ENCODE results near the gene SLMAP.
"Not testable (repeated sequence)": the region's sequence is repeated elsewhere in the genome, so short reads cannot be mapped to it uniquely, and the experiment has no call there.

DNA sequence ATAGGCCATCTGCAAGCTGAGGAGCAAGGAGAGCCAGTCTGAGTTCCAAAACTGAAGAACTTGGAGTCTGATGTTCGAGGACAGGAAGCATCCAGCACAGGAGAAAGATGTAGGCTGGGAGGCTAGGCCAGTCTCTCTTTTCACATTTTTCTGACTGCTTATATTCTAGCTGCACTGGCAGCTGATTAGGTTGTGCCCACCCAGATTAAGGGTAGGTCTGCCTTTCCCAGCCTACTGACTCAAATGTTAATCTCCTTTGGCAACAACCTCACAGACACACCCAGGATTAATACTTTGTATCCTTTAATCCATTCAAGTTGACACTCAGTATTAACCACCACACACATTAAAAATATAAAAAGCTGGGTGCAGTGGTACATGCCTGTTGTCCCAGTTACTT lies 113.0 kb downstream of the SLMAP start:
- TF ChIP-seq POLR2AphosphoS5 (IDR thresholded peaks at IDR 0.05; ENCODE audit: low read depth); EZH2phosphoT487 (IDR thresholded peaks at IDR 0.05; ENCODE audit: unreplicated experiment): not testable (repeated sequence)
